GM19240 (cell line): ENCODE results near the gene CCNB3.
A peak's percentile ranks its signal among the peaks of the same experiment; 100 is the strongest.
"Not testable (repeated sequence)": the region's sequence is repeated elsewhere in the genome, so short reads cannot be mapped to it uniquely, and the experiment has no call there.

Experiments
- DNase-seq: peaks from one replicate; pipeline ENCODE4 v3.0.0; 2011; ENCODE audit warnings: low spot score; ENCODE audit not compliant: insufficient read length

Gene CCNB3, protein sequence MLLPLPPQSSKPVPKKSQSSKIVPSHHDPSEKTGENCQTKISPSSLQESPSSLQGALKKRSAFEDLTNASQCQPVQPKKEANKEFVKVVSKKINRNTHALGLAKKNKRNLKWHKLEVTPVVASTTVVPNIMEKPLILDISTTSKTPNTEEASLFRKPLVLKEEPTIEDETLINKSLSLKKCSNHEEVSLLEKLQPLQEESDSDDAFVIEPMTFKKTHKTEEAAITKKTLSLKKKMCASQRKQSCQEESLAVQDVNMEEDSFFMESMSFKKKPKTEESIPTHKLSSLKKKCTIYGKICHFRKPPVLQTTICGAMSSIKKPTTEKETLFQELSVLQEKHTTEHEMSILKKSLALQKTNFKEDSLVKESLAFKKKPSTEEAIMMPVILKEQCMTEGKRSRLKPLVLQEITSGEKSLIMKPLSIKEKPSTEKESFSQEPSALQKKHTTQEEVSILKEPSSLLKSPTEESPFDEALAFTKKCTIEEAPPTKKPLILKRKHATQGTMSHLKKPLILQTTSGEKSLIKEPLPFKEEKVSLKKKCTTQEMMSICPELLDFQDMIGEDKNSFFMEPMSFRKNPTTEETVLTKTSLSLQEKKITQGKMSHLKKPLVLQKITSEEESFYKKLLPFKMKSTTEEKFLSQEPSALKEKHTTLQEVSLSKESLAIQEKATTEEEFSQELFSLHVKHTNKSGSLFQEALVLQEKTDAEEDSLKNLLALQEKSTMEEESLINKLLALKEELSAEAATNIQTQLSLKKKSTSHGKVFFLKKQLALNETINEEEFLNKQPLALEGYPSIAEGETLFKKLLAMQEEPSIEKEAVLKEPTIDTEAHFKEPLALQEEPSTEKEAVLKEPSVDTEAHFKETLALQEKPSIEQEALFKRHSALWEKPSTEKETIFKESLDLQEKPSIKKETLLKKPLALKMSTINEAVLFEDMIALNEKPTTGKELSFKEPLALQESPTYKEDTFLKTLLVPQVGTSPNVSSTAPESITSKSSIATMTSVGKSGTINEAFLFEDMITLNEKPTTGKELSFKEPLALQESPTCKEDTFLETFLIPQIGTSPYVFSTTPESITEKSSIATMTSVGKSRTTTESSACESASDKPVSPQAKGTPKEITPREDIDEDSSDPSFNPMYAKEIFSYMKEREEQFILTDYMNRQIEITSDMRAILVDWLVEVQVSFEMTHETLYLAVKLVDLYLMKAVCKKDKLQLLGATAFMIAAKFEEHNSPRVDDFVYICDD (N-terminal part only)

GRCh38 chrX:50204364-50204899 lies at the start of gene CCNB3:
TSS of gene CCNB3 (plus strand) at chrX:50204765. CDS start at chrX:50285164, 80,399 bp downstream.
- DNase-seq = peak; percentile 23

GRCh38 chrX:50157545-50158135 lies 46.9 kb upstream of the CCNB3 start:
- no peak for DNase-seq

GRCh38 chrX:50158593-50158992 lies 46.0 kb upstream of the CCNB3 start:
- DNase-seq = no peak

DNA sequence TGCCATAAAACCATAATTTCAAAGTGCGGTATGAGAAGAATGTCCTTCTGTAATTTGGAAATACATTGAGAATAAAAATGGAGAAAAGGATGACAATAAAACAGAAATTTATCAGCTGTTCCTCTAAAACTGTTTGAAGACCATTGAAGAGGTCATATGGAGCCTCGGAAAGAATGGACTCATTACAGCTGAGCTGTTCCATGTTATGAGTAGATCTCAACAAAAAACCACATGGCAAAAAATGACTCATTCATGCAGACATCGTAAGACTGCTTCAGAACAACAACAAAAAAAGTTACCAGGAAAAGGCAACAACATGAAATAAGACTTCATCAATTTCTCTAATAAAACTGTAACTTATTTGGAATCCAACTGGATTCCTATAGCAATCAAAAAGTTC lies 43.4 kb upstream of the CCNB3 start:
- no peak for DNase-seq

GRCh38 chrX:50165727-50166126 lies 38.8 kb upstream of the CCNB3 start:
- DNase-seq = no peak

GRCh38 chrX:50167366-50167765 lies 37.2 kb upstream of the CCNB3 start:
- DNase-seq = no peak

- no peak for DNase-seq
Measured at GRCh38 chrX:50168241-50168687, 36.3 kb upstream of the CCNB3 start.

DNA sequence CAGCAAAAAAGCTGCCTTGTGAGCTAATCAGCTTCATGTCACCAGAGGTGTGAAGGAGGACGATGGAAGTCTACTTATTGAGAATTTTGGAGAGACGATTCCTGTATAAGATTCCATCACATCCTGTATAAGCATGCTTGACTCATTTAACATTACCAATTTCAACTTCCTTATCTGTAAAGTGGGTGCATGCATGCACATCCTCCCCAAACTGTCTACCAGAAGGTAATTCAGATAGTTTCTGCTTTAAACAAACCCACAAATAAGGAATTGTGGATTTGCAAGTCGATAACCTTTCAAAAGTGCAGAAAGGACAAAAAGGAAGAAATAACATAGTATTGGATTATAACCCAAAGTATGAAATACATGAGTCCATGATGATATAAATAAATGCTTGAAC lies 34.8 kb upstream of the CCNB3 start:
- no peak for DNase-seq

DNA sequence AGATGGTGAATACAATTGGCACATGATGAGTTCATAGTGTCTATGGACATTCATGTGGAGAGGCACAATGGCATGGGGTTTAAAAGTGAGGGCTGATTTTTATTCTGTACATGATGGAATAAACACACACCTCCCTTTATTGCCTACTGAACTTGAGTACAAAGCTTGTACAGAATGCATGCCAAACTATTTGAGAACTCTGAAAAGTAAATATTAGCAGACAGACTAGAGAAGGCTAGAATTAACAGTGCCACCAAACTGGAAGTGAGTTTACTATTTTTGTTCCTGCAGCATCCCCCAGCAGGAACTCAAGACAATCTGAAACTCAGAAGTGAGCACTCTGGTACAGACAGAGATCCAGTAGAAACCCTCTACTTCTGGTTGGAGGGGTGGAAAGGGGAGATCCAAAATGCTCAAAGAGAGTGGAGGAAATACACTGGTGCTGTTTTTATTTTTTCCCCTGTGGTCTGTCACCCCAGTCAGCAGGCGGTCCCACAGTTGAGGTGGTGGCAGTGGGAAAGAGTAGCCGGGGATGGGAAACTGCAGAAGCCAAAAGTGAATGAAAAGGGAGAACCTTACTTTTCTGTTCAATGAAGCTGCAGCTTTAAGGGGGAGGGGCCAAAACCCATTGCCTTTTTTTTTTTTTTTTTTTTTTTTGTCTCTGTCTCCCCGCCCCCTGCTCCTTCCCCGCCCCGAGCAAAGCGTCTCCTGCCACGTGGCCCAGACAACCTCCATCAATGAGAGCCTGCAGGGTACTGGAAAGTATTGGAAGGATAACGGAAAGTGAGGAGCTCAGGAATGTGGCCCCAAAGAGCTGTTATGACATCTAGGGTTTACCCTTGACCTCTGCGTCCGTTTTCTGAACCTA lies 24.3 kb upstream of the CCNB3 start:
- no peak for DNase-seq

DNA sequence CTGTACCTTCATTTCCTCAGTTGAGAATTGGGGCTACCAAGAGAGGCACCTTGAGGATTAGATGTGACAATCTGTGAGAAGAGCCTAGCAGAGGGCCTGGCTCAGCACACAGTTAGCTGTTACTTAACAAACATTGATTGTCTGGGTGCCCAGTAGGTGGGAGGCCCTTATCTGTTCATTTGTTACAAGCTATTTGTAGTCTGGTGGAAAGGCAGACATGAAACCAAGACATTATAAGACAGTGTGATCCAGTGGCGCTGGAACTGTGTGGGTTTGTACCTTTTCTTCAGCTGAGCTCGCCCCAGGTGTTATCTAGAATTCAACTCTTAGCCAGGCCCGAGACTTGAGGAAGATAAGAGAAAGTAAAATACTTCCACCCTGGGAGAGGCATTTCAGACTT lies 20.7 kb upstream of the CCNB3 start:
- DNase-seq = no peak

DNA sequence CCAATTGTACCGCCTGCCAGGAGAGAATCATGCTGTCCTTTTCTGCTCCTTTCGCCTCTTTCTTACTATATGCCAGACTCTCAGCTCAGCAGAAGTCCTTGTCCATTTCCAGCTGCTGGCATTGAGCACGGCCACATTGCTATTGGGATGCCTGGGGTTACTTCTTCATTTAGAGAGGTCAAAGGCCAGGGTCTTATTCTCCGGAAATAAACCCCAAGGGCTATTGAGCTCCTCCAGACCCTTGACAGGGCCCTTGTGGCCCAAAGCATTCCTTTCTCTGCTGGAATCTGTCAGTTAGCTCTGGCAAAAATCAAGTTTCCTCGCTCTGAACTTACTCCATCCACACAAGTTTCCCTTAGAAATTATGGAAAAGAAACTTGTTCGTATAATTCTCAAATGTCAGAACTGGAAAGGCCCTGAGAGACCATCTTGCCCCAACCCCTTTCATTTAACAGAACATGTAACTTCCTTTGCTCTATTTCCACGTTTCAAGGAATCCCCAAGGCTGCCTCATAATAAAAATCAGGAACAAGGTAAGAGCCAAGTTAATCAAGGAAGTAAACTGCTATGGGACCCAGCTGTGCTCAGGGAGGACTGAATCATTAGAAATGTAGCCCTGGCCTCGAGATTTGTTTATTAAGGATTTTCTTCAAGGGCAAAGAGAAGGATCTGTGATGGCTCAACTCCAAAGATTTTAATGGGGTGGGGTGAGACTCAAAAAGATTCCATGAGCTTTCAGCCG lies 15.5 kb upstream of the CCNB3 start:
- DNase-seq = no peak

DNA sequence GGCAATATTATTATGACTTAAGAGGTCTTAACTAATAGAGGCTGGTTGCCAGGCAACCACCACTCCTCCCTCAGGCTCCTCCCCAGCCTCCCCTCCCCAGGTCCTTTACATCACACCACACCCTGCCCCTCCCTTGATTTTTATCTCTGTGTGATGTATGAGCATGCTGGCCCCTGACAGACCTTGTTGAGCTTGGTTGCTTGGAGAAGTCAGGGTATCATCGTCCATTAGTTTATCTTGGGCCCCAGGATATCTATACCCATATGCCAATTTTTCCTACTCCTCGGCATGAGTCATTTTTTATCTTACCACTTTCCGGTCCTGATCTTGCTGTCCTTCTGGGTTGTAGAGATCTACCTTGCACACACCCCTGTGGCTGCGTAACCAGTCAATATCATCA lies 6.2 kb upstream of the CCNB3 start:
- DNase-seq = no peak

DNA sequence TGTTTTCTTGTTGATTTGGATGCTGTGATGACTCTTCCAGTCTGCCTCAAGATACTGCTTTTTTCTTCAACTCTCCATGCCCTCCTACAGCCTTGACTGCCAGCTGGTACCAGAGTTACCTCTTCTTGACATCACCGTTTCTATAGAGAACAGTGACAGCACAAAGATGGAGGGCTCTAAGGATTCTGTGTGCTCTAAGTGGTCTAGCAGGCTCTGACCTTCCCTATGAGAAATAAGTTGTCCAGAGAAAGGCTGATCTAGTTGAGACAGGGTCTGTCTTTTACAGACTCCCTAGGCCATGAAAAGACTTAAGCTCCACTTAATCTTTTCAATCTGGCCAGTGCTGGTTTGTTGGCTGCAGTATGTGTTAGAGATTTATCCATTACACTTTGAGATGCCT lies 3.7 kb upstream of the CCNB3 start, which contains the start of gene AKAP4:
AKAP4 (minus strand) TSS at position 101 of the 400 bp plus-strand sequence. CDS start 118 bp downstream, outside the sequence.
- DNase-seq = no peak

DNA sequence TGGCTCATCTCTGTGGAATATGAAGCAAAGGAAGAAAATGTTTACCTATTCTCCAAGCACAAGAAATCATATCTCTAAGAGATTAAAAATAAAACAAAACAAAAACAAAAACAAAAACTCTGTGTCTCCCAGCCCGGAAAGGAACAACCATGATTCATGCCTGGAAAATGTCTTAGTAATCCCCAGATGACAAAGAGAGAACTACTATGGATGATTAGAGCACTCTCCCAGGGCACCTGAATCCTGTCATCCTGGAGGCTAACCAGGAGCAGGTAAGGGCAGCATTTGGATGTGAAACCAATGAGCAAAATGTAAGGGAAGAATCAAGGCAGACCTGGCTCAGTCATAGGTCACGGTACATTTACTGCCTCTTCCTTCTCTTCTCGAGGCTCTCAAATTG lies 2.0 kb upstream of the CCNB3 start:
- DNase-seq = no peak

- DNase-seq = no peak
Measured at GRCh38 chrX:50206753-50207152, 2.2 kb downstream of the CCNB3 start.

DNA sequence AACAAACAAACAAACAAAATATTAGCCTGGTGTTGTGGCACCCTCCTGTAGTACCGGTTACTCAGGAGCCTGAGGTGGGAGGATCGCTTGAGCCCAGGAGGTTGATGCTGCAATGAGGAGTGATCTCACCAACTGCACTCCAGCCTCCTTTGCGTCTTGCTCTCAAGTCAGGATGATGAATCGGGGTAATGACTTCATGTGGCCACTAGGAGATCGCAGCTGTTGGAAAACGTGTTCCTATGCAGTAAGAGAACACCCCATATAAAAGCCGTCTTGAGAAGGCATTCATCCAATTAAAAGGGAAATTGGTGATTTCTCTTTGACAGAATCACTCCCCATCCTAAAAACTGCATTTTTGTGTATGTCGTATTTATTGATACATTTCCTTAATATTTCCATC lies 6.9 kb downstream of the CCNB3 start:
- DNase-seq = no peak

- no peak for DNase-seq
Measured at GRCh38 chrX:50281253-50281652, 76.7 kb downstream of the CCNB3 start.

DNA sequence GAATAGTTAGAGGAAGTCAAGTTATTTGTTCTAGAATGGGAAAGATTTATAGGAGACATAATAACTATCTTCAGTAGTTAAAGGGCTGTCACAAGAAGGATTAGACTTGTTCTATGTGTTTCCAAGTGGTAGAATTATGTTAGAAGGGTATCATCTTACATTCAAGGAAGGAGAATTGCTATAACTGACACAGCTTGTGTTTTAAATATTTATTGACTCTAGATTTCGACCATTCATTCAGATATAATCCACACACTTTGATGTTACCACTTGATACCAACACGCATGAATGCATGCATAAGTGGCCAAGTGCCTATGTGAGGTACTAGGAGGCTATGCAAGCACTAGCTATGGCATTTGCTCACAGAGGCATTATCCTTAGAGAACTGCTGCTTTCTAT lies 122.7 kb downstream of the CCNB3 start:
- no peak for DNase-seq

- DNase-seq = not testable (repeated sequence)
Measured at GRCh38 chrX:50332668-50333067, 128.1 kb downstream of the CCNB3 start.
